ENCODE measurements around the gene RSAD1. TPM values are rescaled to one million over a fixed set of nuclear protein-coding genes. Genes with fewer than 3 reads are reported as not detected.

The RSAD1 gene
- total and polyA plus RNA-seq, 2 donors (not counting 3 experiments of a cell fraction or from before 2014, with no cell fraction given), result 20.3 to 35.5 TPM

GRCh38 chr17:50484386-50485155 is 5.9 kb downstream of the RSAD1 start:
- Histone ChIP-seq H3K9me1 (replicated peaks; ENCODE audit: control insufficient read depth, extremely low read depth, insufficient read depth, low read length) (no peaks in the 10 kb centered on the region), H3K36me3 (ENCODE audit: control insufficient read depth in 2 of 2, extremely low read depth in 1 of 2, insufficient read depth in 2 of 2, low read length in 2 of 2) (peaks cover 2 to 13% of the 10 kb centered on the region in 2 experiments), H3K9me3 (replicated peaks; ENCODE audit: control insufficient read depth, insufficient read depth, low read length) (no peaks in the 10 kb centered on the region), H3K4me2 (ENCODE audit: insufficient read depth, low read length) (no peak overlapping the region), H3K9ac (replicated peaks; ENCODE audit: extremely low read depth, insufficient read depth, low read length) (no peak overlapping the region), H4K20me1 (replicated peaks; ENCODE audit: control insufficient read depth, extremely low read depth, insufficient read depth, low read length) (no peaks in the 10 kb centered on the region), H3K4me3 (replicated peaks in 1 of 3; ENCODE audit: insufficient read depth in 1 of 3, low read depth in 1 of 3, low read length in 3 of 3) (no peak overlapping the region), H2AFZ (ENCODE audit: low read depth, low read length) (no peak overlapping the region), H3K79me2 (ENCODE audit: control insufficient read depth, insufficient read depth, low read length) (peaks cover 7% of the 10 kb centered on the region), H3K27ac (ENCODE audit: insufficient read depth, low read depth, low read length) (no peak overlapping the region), H3K27me3 (ENCODE audit: control insufficient read depth in 2 of 2, insufficient read depth in 2 of 2, low read length in 2 of 2) (no peaks in the 10 kb centered on the region), H3K4me1 (ENCODE audit: control insufficient read depth, extremely low read depth, insufficient read depth, low read length) (peaks cover 16% of the 10 kb centered on the region)
- POLR2A ChIA-PET, result no interaction called here
- CTCF ChIA-PET, result interaction anchor here (0.7 to 3.1 kb wide), 6 partner anchors 17 to 299 kb away, joined by 3 to 22 read pairs (median 7); no protein-coding TSS in a partner anchor
- no TSS peak for BruUV-seq (replicated peaks)
- no peak for DNase-seq (ENCODE audit: low read depth, low spot score)
- no peak for FAIRE-seq
- TF ChIP-seq JUN (IDR thresholded peaks at IDR 0.05; ENCODE audit: borderline replicate concordance, insufficient read depth, insufficient read length, low read depth), result no peak
- no peak for TF ChIP-seq MAX (IDR thresholded peaks at IDR 0.05; ENCODE audit: insufficient read depth, insufficient read length)
- TF ChIP-seq FOS (IDR thresholded peaks at IDR 0.05; ENCODE audit: borderline replicate concordance, insufficient read depth, low read length), result no peak
- no peak for TF ChIP-seq POLR2A (IDR thresholded peaks at IDR 0.05; ENCODE audit: low read depth, low read length)
- TF ChIP-seq EZH2 (IDR thresholded peaks at IDR 0.05; ENCODE audit: borderline replicate concordance, low read depth, low read length, severe bottlenecking), result no peak
- no peak for TF ChIP-seq GATA2 (IDR thresholded peaks at IDR 0.05; ENCODE audit: insufficient read depth, insufficient read length, low read depth, low read length)
- no peak for TF ChIP-seq MYC (IDR thresholded peaks at IDR 0.05; ENCODE audit: low read depth, low read length)
- TF ChIP-seq POLR2AphosphoS5 (IDR thresholded peaks at IDR 0.05; ENCODE audit: insufficient read depth, low read depth, low read length), result no peak
- TF ChIP-seq CTCF (IDR thresholded peaks at IDR 0.05; ENCODE audit: extremely low read depth in 1 of 2, insufficient read depth in 1 of 2, low read depth in 1 of 2, low read length in 2 of 2), result no peak
- intact Hi-C loops (cut with micrococcal nuclease), result loop anchor here (5.0 kb wide), 1 partner anchor 218 kb away; no protein-coding TSS in a partner anchor
- dilution Hi-C loops (cut with MboI; ENCODE audit: extremely low pct_ligation_motif_present, low sequenced_read_pairs), result no loop called here
